Epidermal melanocyte (primary cell): ENCODE data around the gene COL24A1.

Experiments used
- DNase-seq: peaks from one replicate; pipeline ENCODE4 v3.0.0; 2011; ENCODE audit warnings: low spot score; ENCODE audit not compliant: insufficient read length

The COL24A1 gene

GRCh38 chr1:85692730-85693314 is 463.8 kb downstream of the COL24A1 start:
- no peak for DNase-seq

- DNase-seq: no peak
These were observed 466.7 kb downstream of the COL24A1 start for GRCh38 chr1:85689775-85690404.

DNA sequence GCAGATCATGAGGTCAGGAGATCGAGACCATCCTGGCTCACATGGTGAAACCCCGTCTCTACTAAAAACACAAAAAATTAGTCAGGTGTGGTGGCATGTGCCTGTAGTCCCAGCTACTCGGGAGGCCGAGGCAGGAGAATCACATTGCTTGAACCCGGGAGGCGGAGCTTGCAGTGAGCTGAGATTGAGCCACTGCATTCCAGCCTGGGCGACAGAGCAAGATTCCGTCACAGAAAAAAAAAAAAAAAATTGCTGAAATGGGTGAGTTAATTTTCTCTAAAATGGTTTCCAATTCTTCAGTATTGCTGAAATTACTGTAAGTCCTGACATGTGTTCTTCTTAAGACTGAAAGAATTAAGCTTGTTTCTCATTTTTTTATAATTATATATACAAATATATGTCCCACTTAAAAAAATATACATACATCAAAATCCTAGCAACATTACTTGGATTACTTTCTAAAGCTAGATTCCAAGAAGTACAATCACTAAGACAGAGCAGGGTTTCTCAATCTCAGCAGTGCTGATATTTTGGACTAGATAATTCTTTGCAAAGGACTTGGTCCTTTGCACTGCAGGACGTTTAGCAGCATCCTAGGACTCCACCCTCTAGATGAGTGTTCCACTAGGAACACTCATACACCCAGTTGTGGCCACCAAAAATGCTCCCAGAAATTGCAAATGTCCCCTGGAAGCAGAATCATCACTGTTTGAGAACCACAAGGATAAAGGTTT is 473.1 kb downstream of the COL24A1 start:
- no peak for DNase-seq

DNA sequence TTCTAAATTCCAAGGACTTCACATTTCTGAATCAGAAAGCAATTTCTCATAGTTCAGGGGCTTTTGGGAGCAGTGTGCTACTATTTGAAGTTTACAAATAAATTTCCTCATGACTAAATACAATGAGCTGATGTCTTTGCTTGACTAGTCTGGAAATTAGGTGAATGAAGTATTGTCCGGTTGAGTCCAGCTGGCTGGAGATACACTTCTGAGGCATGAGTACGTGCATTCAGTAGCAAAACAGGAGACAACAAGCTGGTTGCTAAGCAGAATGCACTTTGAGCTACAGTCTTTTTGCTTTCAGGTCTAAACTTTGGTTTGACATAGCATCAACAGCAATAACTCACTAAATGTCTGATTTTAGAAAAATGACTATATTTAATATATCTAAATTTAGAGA is 475.5 kb downstream of the COL24A1 start:
- DNase-seq: no peak
